H1 (cell line): ENCODE results near the gene CUBN. TPM values are rescaled to one million over a fixed set of nuclear protein-coding genes. Genes with fewer than 3 reads are reported as not detected.

Experiments
- CTCF ChIA-PET: fragments of 300-600 bp; sonication (Branson Sonifier 250); formaldehyde crosslinking; loops from one replicate; lab custom pipeline; 2021; ENCODE audit not compliant: partially characterized antibody; lab: Charles Lee
- POLR2A ChIA-PET: fragments of 300-600 bp; sonication (Branson Sonifier 250); formaldehyde crosslinking; loops from one replicate; lab custom pipeline; 2021; ENCODE audit warnings: inconsistent platforms; ENCODE audit not compliant: partially characterized antibody; lab: Charles Lee
- DNase-seq, 2 experiments: peaks; one replicate each; pipeline versions ENCODE4 v3.0.0 to v3.0.0-alpha.2; 2010 to 2022; ENCODE audit warnings: low spot score in 2 of 2, low read depth in 1 of 2, mixed read lengths in 1 of 2
- FAIRE-seq: peaks from 2 replicates; lab custom pipeline; 2011; peaks lifted over from hg19 to GRCh38; lab: Jason Lieb, UNC
- H2AFZ ChIP-seq: 2 replicates; pipeline ENCODE4 v1.8.1; 2012; ENCODE audit warnings: low read length, inconsistent platforms
- H2AK5ac ChIP-seq: 2 replicates; pipeline ENCODE4 v1.6.1; 2013; ENCODE audit warnings: low read depth, low read length
- H2BK120ac ChIP-seq: replicated peaks from 2 replicates; pipeline ENCODE3; 2013; ENCODE audit warnings: low read depth, low read length, inconsistent platforms
- H2BK12ac ChIP-seq: 2 replicates; pipeline ENCODE4 v1.6.1; 2013; ENCODE audit warnings: low read depth, low read length
- H2BK15ac ChIP-seq: 2 replicates; pipeline ENCODE4 v1.6.1; 2013; ENCODE audit warnings: low read length
- H2BK20ac ChIP-seq: 2 replicates; pipeline ENCODE4 v1.6.1; 2013; ENCODE audit warnings: low read length
- H2BK5ac ChIP-seq: 2 replicates; pipeline ENCODE4 v1.6.1; 2013; ENCODE audit warnings: low read depth, low read length
- H3K14ac ChIP-seq: 2 replicates; pipeline ENCODE4 v1.6.1; 2013; ENCODE audit warnings: inconsistent platforms; ENCODE audit not compliant: insufficient read length
- H3K18ac ChIP-seq: 2 replicates; pipeline ENCODE4 v1.6.1; 2013; ENCODE audit warnings: low read length; ENCODE audit errors: extremely low read depth
- H3K23ac ChIP-seq: 2 replicates; pipeline ENCODE4 v1.6.1; 2013; ENCODE audit warnings: inconsistent platforms; ENCODE audit not compliant: insufficient read length
- H3K23me2 ChIP-seq: 2 replicates; pipeline ENCODE4 v1.6.1; 2013; ENCODE audit warnings: low read depth, low read length
- H3K27ac ChIP-seq: 2 replicates; pipeline ENCODE4 v1.6.1; 2011; ENCODE audit warnings: low read depth, low read length, inconsistent platforms
- H3K27me3 ChIP-seq, 4 experiments: replicated peaks in 1 of 4; 1 replicate in 1 of 4; 2 replicates in 3 of 4; pipeline versions ENCODE4 v1.6.1 to v1.8.1; 2011 to 2013; ENCODE audit warnings: low read length in 3 of 4, mild to moderate bottlenecking in 3 of 4, inconsistent platforms in 2 of 4, mixed read lengths in 2 of 4, moderate library complexity in 1 of 4; ENCODE audit not compliant: control insufficient read depth in 3 of 4, insufficient read depth in 3 of 4; ENCODE audit errors: extremely low read depth in 1 of 4
- H3K36me3 ChIP-seq, 4 experiments: 2 replicates each; pipeline versions ENCODE4 v1.6.1 to v1.8.1; 2011 to 2013; ENCODE audit warnings: mild to moderate bottlenecking in 4 of 4, low read length in 3 of 4, moderate library complexity in 2 of 4, control low read depth in 1 of 4, inconsistent platforms in 1 of 4; ENCODE audit not compliant: insufficient read depth in 4 of 4, control insufficient read depth in 2 of 4
- H3K4ac ChIP-seq: replicated peaks from 2 replicates; pipeline ENCODE3; 2013; ENCODE audit warnings: low read length, low read depth, mixed read lengths, inconsistent platforms; ENCODE audit not compliant: insufficient read length
- H3K4me1 ChIP-seq, 4 experiments: replicated peaks in 1 of 4; 1 replicate in 1 of 4; 2 replicates in 3 of 4; pipeline versions ENCODE4 v1.6.1 to v1.8.1; 2011 to 2013; ENCODE audit warnings: low read length in 3 of 4, inconsistent platforms in 2 of 4, mixed read lengths in 1 of 4; ENCODE audit not compliant: insufficient read depth in 4 of 4, control insufficient read depth in 3 of 4
- H3K4me2 ChIP-seq, 2 experiments: 2 replicates each; pipeline versions ENCODE4 v1.6.1 to v1.8.1; 2011 to 2013; ENCODE audit warnings: low read depth in 2 of 2, low read length in 2 of 2, control low read depth in 1 of 2, inconsistent platforms in 1 of 2, mild to moderate bottlenecking in 1 of 2; ENCODE audit not compliant: insufficient read depth in 1 of 2
- H3K4me3 ChIP-seq, 4 experiments: fragments of 200-600, 300-600 bp in 1 of 4; sonication (generic), shearing (Covaris generic), sonication (Bioruptor Twin) in 1 of 4; 2 replicates each; pipeline versions ENCODE4 v1.5.1 to v1.8.1; 2011 to 2016; ENCODE audit warnings: low read length in 4 of 4, low read depth in 3 of 4, control low read depth in 2 of 4, inconsistent platforms in 2 of 4, mild to moderate bottlenecking in 2 of 4, mixed read lengths in 1 of 4, moderate library complexity in 1 of 4; ENCODE audit not compliant: insufficient read depth in 2 of 4; ENCODE audit errors: extremely low read depth in 1 of 4
- H3K56ac ChIP-seq: replicated peaks from 2 replicates; pipeline ENCODE3; 2013; ENCODE audit warnings: low read depth, mild to moderate bottlenecking, mixed read lengths, low read length, inconsistent platforms; ENCODE audit not compliant: insufficient read length
- H3K79me1 ChIP-seq: 2 replicates; pipeline ENCODE4 v1.6.1; 2013; ENCODE audit warnings: low read depth, low read length, control low read depth
- H3K79me2 ChIP-seq, 2 experiments: 2 replicates each; pipeline versions ENCODE4 v1.6.1 to v1.8.1; 2012 to 2013; ENCODE audit warnings: low read length in 2 of 2, mild to moderate bottlenecking in 2 of 2, inconsistent platforms in 1 of 2; ENCODE audit not compliant: insufficient read depth in 2 of 2, control insufficient read depth in 1 of 2
- H3K9ac ChIP-seq, 4 experiments: replicated peaks in 1 of 4; 1 replicate in 1 of 4; 2 replicates in 3 of 4; pipeline versions ENCODE4 v1.6.1 to v1.8.1; 2011 to 2013; ENCODE audit warnings: low read depth in 3 of 4, low read length in 3 of 4, control low read depth in 2 of 4, mild to moderate bottlenecking in 2 of 4, moderate library complexity in 2 of 4, inconsistent platforms in 1 of 4; ENCODE audit errors: extremely low read depth in 1 of 4
- H3K9me3 ChIP-seq, 2 experiments: 2 replicates each; pipeline versions ENCODE4 v1.6.1 to v1.8.1; 2012 to 2013; ENCODE audit warnings: mild to moderate bottlenecking in 2 of 2, moderate library complexity in 2 of 2, control low read depth in 1 of 2, inconsistent platforms in 1 of 2, low read depth in 1 of 2, low read length in 1 of 2, mixed read lengths in 1 of 2; ENCODE audit not compliant: insufficient read depth in 2 of 2
- H4K20me1 ChIP-seq, 2 experiments: replicated peaks in 1 of 2; 2 replicates each; pipeline versions ENCODE3 to v1.8.1; 2011 to 2013; ENCODE audit warnings: inconsistent platforms in 2 of 2, low read length in 2 of 2, mild to moderate bottlenecking in 1 of 2; ENCODE audit not compliant: insufficient read depth in 2 of 2, control insufficient read depth in 1 of 2
- H4K5ac ChIP-seq: 2 replicates; pipeline ENCODE4 v1.6.1; 2013; ENCODE audit warnings: low read length, low read depth, mixed read lengths, inconsistent platforms; ENCODE audit not compliant: insufficient read length
- H4K8ac ChIP-seq: 2 replicates; pipeline ENCODE4 v1.8.0; 2013; ENCODE audit warnings: mild to moderate bottlenecking, moderate library complexity, low read length, inconsistent platforms; ENCODE audit not compliant: insufficient read depth; ENCODE audit errors: extremely low read depth
- H4K91ac ChIP-seq: replicated peaks from 2 replicates; pipeline ENCODE3; 2013; ENCODE audit warnings: low read length, mixed read lengths, inconsistent platforms; ENCODE audit not compliant: insufficient read length
- CHD1 ChIP-seq: IDR thresholded peaks from 2 replicates; pipeline ENCODE4 v1.6.1; 2012; ENCODE audit warnings: low read depth, low read length, improper control_type of control experiment
- NANOG ChIP-seq: IDR thresholded peaks from 2 replicates; pipeline ENCODE4 v1.6.1; 2011; ENCODE audit warnings: low read length, low read depth, mild to moderate bottlenecking, inconsistent platforms; ENCODE audit not compliant: insufficient read depth, poor library complexity, severe bottlenecking
- YY1 ChIP-seq: IDR thresholded peaks from 2 replicates; pipeline ENCODE4 v1.6.1; 2011; ENCODE audit warnings: low read depth, mild to moderate bottlenecking, low read length
- WGBS, 2 experiments: shearing (Covaris generic) in 1 of 2; methylation state at CpG; one replicate each; pipeline versions ENCODE4 v1.1.6 to v1.1.7; 2013 to 2015; ENCODE audit warnings: low lambda C conversion rate in 2 of 2, mixed read lengths in 2 of 2, inconsistent platforms in 1 of 2, low coverage in 1 of 2, missing lambda C conversion rate in 1 of 2; ENCODE audit not compliant: insufficient replicate concordance in 2 of 2, insufficient coverage in 1 of 2, insufficient read length in 1 of 2; ENCODE audit errors: extremely low coverage in 1 of 2, missing lambda C conversion rate in 1 of 2; 5-methylcytosine and 5-hydroxymethylcytosine counted together
- polyA plus RNA-seq, 7 experiments: library from polyadenylated mRNA; depleted of rRNA in 3 of 7; stranded (reverse) in 5 of 7; unstranded in 2 of 7; fragments of >200 nt in 5 of 7; fragments of 200-250 nt in 2 of 7; gene quantifications; 1 replicate in 5 of 7; 2 replicates in 1 of 7; 4 replicates in 1 of 7; pipeline versions ENCODE4 v1.2.1 to v1.2.3, GENCODE V29; 2011 to 2013; ENCODE audit warnings: missing spikeins in 2 of 7, mixed read lengths in 2 of 7
- total RNA-seq: library from RNA; stranded (reverse); fragmentation: NEBNext Ultra II Directional; extraction: Animal tissue kit (Norgen Biotek cat#: 25700); gene quantifications from 2 replicates; pipeline ENCODE4 v1.2.1, GENCODE V29; 2021

CUBN gene
- total and polyA plus RNA-seq, 2 of the 8 experiments (the other 6 are each of a cell fraction or from before 2014, with no cell fraction given): 0.04 to 0.08 TPM

DNA sequence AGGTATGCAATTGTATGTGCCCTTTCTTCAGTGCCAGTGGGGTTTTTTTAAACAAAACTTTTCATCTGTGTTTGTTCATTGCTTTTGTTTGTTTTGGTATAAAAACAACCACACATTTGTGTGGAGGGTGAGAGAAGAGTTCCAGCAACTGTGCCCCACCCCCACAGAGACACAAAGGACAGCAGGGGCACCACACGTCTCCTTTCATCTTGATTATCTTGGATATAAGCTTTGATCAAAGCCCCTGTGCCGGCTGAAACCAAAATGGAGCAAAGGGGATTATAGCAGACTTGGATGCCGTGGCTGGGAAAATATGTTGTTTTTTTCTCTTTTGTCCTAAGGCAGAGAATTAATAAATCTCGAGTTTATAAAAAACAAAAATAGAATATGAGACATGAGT is 200.5 kb downstream of the CUBN start:
- peak; percentile 80 for TF ChIP-seq NANOG
- TF ChIP-seq YY1: 0 out of 2 replicates have a peak, but pooled peaks have one; percentile 22
- TF ChIP-seq CHD1: no peak
- H3K18ac ChIP-seq: no peak overlapping the region
- no peaks in the 10 kb centered on the region; a peak in 1 of 7 replicates for H3K27me3 ChIP-seq
- no peak overlapping the region for H3K27ac ChIP-seq
- H3K4me1 ChIP-seq: peaks cover 0 to 3% (median 0%) of the 10 kb centered on the region in 4 experiments; a peak in 3 of 7 replicates
- H3K9ac ChIP-seq: no peak overlapping the region
- H3K4me3 ChIP-seq: peak overlapping the region in 1 of 4 experiments; percentile 7; a peak in 1 of 8 replicates
- H3K14ac ChIP-seq: no peak overlapping the region
- CTCF ChIA-PET: no interaction called here
- H4K91ac ChIP-seq: no peak overlapping the region
- H3K4ac ChIP-seq: no peak overlapping the region
- H2AFZ ChIP-seq: no peak overlapping the region
- no peaks in the 10 kb centered on the region for H3K79me2 ChIP-seq
- DNase-seq: no peak
- H3K56ac ChIP-seq: no peak overlapping the region
- H2BK5ac ChIP-seq: no peak overlapping the region
- no peak overlapping the region for H2BK15ac ChIP-seq
- no peak for FAIRE-seq
- no peaks in the 10 kb centered on the region for H3K79me1 ChIP-seq
- no peak overlapping the region for H2BK20ac ChIP-seq
- POLR2A ChIA-PET: no interaction called here
- H4K20me1 ChIP-seq: no peaks in the 10 kb centered on the region
- no peaks in the 10 kb centered on the region for H3K36me3 ChIP-seq
- WGBS, 2 experiments: 52% methylated on average over 4 of the region's 4 CpGs; no CpG with 5 or more reads in 1 of the 2 experiments
- no peak overlapping the region for H2BK12ac ChIP-seq
- H3K4me2 ChIP-seq: 0 out of 4 replicates have a peak overlapping the region, but pooled peaks of 1 of the 2 experiments have one; percentile 2
- H3K9me3 ChIP-seq: no peaks in the 10 kb centered on the region
- H3K23ac ChIP-seq: no peak overlapping the region
- H2AK5ac ChIP-seq: no peak overlapping the region
- no peaks in the 10 kb centered on the region for H3K23me2 ChIP-seq
- H2BK120ac ChIP-seq: no peak overlapping the region
- no peak overlapping the region for H4K8ac ChIP-seq
- H4K5ac ChIP-seq: no peak overlapping the region
